ENCODE measurements around the gene PSENEN. TPM values are rescaled to one million over a fixed set of nuclear protein-coding genes. Genes with fewer than 3 reads are reported as not detected.
A peak's percentile ranks its signal among the peaks of the same experiment; 100 is the strongest.
"Not testable (repeated sequence)": the region's sequence is repeated elsewhere in the genome, so short reads cannot be mapped to it uniquely, and the experiment has no call there.

PSENEN gene
- total RNA-seq, 1 donor from 2014 or later = 31.7 TPM

- DNase-seq (ENCODE audit: low spot score) = no peak
- ATAC-seq = no peak
Observed at GRCh38 chr19:35766571-35767104, 21.2 kb downstream of the PSENEN start.

- no peak for DNase-seq (ENCODE audit: low spot score)
Observed at GRCh38 chr19:35767288-35768081, 22.0 kb downstream of the PSENEN start.

GRCh38 chr19:35768082-35768421 is 22.6 kb downstream of the PSENEN start:
- ATAC-seq (no peak), DNase-seq (ENCODE audit: low spot score) (no peak)

More at GRCh38 chr19:35767288-35768081, 22.0 kb downstream of the PSENEN start:
- ATAC-seq = peak; percentile 20

DNA sequence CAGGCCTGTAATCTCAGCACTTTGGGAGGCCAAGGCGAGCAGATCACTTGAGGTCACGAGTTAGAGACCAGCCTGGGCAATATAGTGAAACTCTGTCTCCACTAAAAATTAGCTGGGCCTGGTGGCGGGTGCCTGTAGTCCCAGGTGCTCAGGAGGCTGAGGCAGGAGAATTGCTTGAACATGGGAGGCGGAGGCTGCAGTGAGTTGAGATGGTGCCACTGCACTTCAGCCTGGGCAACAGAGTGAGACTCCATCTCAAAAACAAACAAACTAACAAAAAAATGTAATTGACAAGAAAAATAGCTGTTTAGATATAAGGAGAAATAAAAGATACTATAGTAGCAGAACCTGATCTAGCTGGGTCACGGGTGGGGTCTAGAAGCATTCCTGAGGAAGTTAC is 26.9 kb downstream of the PSENEN start:
- not testable (repeated sequence) for DNase-seq (ENCODE audit: low spot score); ATAC-seq

DNA sequence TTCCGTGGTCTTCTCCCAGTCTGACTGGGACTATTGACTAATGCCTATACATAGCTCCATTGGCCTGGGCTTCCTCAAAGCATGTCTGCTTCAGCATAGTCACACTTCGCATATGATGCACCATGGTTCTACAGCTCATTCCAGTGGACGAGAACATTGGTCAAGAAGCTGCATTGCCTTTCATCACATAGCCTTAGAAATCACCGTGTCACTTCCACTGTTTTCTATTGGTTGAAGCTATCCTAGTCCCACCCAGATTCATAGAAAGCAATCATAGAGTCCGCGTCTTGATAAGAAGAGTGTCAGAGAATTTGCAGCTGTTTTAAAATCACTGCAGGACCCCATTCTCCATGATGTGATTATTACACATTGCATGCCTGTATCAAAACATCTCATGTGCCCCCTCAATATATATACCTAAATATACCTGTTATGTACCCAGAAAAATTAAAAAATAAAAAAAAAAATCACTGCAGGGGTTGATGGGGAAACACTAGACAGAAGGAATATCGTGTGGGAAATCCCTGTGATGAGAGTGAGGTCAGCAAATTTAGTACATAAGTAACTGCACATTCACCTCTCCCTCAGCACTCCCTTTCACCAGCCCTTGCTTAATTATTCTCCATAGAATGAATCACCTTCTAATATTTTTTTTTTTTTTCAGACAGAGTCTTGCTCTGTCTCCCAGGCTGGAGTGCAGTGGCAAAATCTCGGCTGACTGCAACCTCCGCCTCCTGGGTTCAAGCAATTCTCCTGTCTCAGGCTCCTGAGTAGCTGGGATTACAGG is 27.8 kb downstream of the PSENEN start:
- ATAC-seq = no peak
- DNase-seq (ENCODE audit: low spot score) = no peak

DNA sequence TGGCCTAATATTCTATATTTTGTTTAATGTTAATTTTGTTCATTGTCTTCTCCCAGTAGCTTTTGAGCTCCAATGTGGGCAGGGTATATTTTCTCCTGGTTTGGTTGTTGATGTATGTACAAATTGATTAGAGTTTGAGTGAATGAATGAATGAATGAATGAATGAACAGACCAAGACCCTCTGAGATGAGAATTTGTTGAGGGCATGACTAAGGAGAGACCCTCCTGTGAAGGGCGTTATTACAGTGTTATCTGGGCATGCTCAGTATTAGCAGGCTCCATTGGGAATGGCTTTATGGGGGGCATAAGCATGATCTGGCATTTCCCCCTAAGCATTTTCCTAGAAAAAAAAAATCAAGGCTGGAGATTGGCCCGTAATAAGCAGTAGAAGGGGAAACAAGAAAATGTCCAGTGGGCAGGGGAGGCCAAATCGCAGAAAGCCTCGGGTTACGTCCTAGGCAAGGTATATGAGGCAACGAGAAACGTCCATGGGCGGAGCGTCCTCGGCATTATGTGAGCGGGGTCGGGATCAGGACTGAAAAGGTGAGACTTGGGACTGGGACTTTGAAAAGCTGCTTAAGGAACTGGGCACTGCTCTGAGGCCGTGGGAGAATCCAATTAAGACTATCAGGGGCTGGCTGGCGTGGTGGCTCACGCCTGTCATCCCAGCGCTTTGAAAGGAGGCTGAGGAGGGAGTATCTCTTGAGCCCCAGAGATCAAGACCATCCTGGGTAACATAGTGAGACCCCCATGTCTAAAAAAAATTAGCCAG is 29.0 kb downstream of the PSENEN start:
- ATAC-seq = no peak
- no peak for DNase-seq (ENCODE audit: low spot score)

DNA sequence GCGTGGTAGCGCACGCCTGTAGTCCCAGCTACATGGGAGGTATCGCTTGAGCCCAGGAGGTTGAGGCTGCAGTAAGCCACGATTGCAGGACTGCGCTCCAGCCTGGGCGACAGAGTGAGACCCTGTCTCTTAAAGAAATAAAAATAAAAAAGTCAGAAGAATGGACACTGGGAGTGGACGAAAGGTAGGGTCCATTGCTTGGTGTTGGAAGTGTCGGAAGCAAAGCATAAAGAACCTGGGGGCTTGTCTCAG is 29.5 kb downstream of the PSENEN start:
- DNase-seq (ENCODE audit: low spot score) = no peak
- peak; percentile 11 for ATAC-seq

- peak; percentile 99 for ATAC-seq
Observed at GRCh38 chr19:35775298-35776101, 30.0 kb downstream of the PSENEN start, which contains the start of gene ARHGAP33. Gene ARHGAP33 (plus strand): TSS chr19:35775564. CDS start chr19:35775659, 95 bp downstream.

GRCh38 chr19:35776102-35776788 is 30.8 kb downstream of the PSENEN start:
- DNase-seq (ENCODE audit: low spot score) (no peak), ATAC-seq (no peak)

More at GRCh38 chr19:35775298-35776101, 30.0 kb downstream of the PSENEN start, which contains the start of gene ARHGAP33:
- peak; percentile 98 for DNase-seq (ENCODE audit: low spot score)

DNA sequence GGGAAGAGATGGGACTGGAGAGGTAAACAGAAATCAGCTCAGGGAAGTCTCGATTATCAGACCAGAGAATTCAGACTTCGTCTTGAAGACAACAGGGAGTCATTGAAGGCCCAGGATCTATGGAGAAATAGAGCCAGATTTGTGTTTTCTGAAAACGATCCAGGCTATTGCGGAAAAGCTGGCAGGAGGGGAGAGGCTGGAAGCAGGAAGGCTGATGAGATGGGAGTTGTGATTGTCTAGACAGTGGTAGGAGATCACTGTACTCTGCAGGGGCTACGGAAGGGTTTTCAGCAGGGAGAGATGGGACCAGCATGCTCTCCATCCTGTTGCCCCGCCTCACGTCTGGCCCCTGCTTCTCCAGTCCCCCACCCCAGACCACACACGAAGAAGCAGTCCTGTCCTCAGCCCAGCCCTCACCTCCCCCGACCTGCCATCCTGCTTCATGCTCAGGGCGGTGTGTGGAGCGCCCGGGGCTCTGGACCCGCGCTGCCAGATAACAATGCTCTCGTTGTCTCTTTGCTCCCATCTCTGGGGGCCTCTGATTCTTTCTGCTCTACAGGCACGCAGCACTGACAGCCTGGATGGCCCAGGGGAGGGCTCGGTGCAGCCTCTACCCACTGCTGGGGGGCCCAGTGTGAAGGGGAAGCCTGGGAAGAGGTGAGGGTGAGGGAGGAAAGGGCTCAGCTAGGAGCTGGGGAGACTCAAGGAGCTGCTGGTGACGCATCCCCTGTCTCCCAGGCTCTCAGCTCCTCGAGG is 31.8 kb downstream of the PSENEN start:
- ATAC-seq = no peak
- DNase-seq (ENCODE audit: low spot score) = no peak

- no peak for ATAC-seq
Observed at GRCh38 chr19:35777961-35778360, 32.5 kb downstream of the PSENEN start.

GRCh38 chr19:35779033-35779432 is 33.6 kb downstream of the PSENEN start:
- ATAC-seq (no peak), DNase-seq (ENCODE audit: low spot score) (no peak)

More at GRCh38 chr19:35777961-35778360, 32.5 kb downstream of the PSENEN start:
- DNase-seq (ENCODE audit: low spot score) = no peak

DNA sequence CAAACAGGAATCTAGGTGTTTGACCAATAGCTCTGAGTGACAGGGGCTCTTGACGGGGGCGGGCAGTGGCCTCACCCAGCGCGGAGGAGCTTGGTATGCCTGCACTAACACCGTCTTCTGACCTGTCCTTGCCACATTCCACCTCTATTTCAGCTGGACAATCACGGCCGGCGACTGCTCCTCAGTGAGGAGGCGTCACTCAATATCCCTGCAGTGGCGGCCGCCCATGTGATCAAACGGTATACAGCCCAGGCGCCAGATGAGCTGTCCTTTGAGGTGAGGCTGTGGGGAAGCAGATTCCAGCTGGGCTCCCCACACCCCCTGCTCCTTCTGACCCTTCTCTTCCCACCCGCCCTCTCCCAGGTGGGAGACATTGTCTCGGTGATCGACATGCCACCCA is 34.6 kb downstream of the PSENEN start:
- ATAC-seq (no peak), DNase-seq (ENCODE audit: low spot score) (no peak)

GRCh38 chr19:35780717-35781116 is 35.3 kb downstream of the PSENEN start:
- ATAC-seq (no peak), DNase-seq (ENCODE audit: low spot score) (no peak)

GRCh38 chr19:35781650-35782049 is 36.2 kb downstream of the PSENEN start:
- DNase-seq (ENCODE audit: low spot score) = no peak

DNA sequence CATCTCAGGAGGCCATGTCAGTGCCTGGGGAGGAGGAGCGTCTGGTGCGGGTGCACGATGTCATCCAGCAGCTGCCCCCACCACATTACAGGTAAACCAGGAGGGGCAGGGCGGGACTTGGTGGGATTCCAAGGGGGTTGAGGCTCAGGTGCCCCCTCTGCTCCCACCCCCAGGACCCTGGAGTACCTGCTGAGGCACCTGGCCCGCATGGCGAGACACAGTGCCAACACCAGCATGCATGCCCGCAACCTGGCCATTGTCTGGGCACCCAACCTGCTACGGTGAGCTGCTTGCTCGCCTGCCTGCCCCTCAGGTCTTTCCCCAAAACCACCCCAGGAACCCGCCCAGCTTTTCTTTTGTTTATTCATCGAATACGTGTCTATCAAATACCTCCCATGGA is 37.1 kb downstream of the PSENEN start:
- DNase-seq (ENCODE audit: low spot score) (no peak), ATAC-seq (no peak)

More at GRCh38 chr19:35781650-35782049, 36.2 kb downstream of the PSENEN start:
- no peak for ATAC-seq

GRCh38 chr19:35783469-35784434 is 38.3 kb downstream of the PSENEN start:
- ATAC-seq = no peak

More at GRCh38 chr19:35783469-35784434, 38.3 kb downstream of the PSENEN start:
- DNase-seq (ENCODE audit: low spot score) = no peak

All from left lobe of liver (tissue), 2 donors.